ENCODE measurements around the gene TMEM45A. TPM values are rescaled to one million over a fixed set of nuclear protein-coding genes. Genes with fewer than 3 reads are reported as not detected.
"Not testable (repeated sequence)": the region's sequence is repeated elsewhere in the genome, so short reads cannot be mapped to it uniquely, and the experiment has no call there.

Gene TMEM45A
- total RNA-seq, 1 donor from 2014 or later = 3.2 TPM

DNA sequence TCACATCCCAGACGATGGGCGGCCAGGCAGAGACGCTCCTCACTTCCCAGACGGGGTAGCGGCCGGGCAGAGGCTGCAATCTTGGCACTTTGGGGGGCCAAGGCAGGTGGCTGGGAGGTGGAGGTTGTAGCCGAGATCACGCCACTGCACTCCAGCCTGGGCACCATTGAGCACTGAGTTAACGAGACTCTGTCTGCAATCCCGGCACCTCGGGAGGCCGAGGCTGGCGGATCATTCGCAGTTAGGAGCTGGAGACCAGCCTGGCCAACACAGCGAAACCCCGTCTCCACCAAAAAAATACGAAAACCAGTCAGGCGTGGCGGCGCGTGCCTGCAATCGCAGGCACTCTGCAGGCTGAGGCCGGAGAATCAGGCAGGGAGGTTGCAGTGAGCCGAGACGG is 13.9 kb upstream of the TMEM45A start:
- intact Hi-C loops (cut with micrococcal nuclease); DNase-seq; ATAC-seq: not testable (repeated sequence)

DNA sequence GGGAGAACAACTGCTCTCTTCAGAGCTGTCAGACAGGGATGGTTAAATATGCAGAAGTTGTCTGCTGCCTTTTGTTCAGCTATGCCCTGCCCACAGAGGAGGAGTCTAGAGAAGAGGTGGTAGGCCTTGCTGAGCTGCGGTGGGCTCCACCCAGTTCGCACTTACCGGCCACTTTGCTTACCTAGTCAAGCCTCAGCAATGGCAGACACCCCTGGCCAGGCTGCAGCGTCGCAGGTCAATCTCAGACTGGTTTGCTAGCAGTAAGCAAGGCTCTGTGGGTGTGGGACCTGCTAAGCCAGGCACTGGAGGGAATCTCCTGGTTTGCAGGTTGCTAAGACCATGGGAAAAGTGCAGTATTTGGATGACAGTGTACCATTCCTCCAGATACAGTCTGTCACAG is 12.3 kb upstream of the TMEM45A start:
- ATAC-seq (no peak), DNase-seq (no peak)
- intact Hi-C loops (cut with micrococcal nuclease) = no loop called here

GRCh38 chr3:100482176-100482575 is 10.2 kb upstream of the TMEM45A start:
- no peak for ATAC-seq
- DNase-seq = no peak
- intact Hi-C loops (cut with micrococcal nuclease) = no loop called here

GRCh38 chr3:100483529-100483928 is 8.9 kb upstream of the TMEM45A start:
- ATAC-seq (no peak), DNase-seq (no peak)
- intact Hi-C loops (cut with micrococcal nuclease) = no loop called here

DNA sequence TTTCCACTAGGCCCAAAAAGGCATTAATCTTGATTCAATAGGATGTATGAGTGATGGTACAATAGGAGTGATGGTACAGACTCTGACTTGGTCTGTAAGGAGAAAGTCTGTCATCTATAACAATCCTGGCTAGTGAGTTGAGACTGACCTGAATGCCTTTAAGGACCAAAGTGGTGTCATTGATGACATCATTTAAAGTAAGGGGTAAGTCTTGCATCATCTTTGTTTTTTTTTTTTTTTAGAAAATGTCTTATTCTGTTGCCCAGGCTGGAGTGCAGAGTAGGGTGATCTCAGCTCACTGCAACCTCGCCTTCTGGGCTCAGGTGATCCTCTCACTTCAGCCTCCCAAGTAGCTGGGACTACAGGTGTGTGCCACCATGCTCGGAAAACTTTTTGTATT is 5.6 kb upstream of the TMEM45A start:
- no peak for ATAC-seq
- intact Hi-C loops (cut with micrococcal nuclease) = no loop called here
- DNase-seq = no peak

- ATAC-seq (no peak), DNase-seq (no peak)
- intact Hi-C loops (cut with micrococcal nuclease) = no loop called here
These were observed 3.3 kb upstream of the TMEM45A start for GRCh38 chr3:100489118-100489517.

- no peak for ATAC-seq
- no peak for DNase-seq
- intact Hi-C loops (cut with micrococcal nuclease) = no loop called here
These were observed 4.4 kb downstream of the TMEM45A start for GRCh38 chr3:100496711-100497261.

- DNase-seq (no peak), ATAC-seq (no peak)
- intact Hi-C loops (cut with micrococcal nuclease) = no loop called here
These were observed 7.2 kb downstream of the TMEM45A start for GRCh38 chr3:100499651-100500050.

- ATAC-seq (no peak), DNase-seq (no peak)
- intact Hi-C loops (cut with micrococcal nuclease) = no loop called here
These were observed 8.0 kb downstream of the TMEM45A start for GRCh38 chr3:100500320-100500880.

- intact Hi-C loops (cut with micrococcal nuclease) = no loop called here
- ATAC-seq = no peak
- no peak for DNase-seq
These were observed 11.0 kb downstream of the TMEM45A start for GRCh38 chr3:100503448-100503847.

- ATAC-seq (no peak), DNase-seq (no peak)
- intact Hi-C loops (cut with micrococcal nuclease) = no loop called here
These were observed 13.9 kb downstream of the TMEM45A start for GRCh38 chr3:100506355-100506754.

- ATAC-seq; intact Hi-C loops (cut with micrococcal nuclease); DNase-seq: not testable (repeated sequence)
These were observed 17.4 kb downstream of the TMEM45A start for GRCh38 chr3:100509818-100510217.

- ATAC-seq (no peak), DNase-seq (no peak)
- intact Hi-C loops (cut with micrococcal nuclease) = no loop called here
These were observed 23.8 kb downstream of the TMEM45A start for GRCh38 chr3:100516232-100516631.

DNA sequence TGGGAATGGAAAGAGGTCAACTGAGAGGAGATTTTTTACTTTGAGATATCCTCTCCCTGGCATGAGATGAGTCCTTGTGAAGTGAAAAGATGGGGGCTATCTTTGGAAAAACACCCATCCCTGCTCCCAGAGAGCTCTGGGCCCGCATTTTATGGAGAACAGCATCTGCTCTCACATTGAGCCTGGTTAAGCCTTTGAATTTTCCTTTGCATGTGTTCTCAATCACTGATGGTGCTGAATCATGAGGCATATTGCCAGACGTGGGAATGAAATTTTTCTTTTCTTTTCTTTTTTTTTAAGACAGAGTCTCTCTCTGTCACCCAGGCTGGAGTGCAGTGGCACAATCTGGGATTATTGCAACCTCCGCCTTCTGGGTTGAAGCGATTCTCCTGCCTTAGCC is 24.4 kb downstream of the TMEM45A start:
- DNase-seq (no peak), ATAC-seq (no peak)
- intact Hi-C loops (cut with micrococcal nuclease) = no loop called here

GRCh38 chr3:100517276-100517675 is 24.9 kb downstream of the TMEM45A start:
- DNase-seq = no peak
- ATAC-seq = no peak
- intact Hi-C loops (cut with micrococcal nuclease) = no loop called here

DNA sequence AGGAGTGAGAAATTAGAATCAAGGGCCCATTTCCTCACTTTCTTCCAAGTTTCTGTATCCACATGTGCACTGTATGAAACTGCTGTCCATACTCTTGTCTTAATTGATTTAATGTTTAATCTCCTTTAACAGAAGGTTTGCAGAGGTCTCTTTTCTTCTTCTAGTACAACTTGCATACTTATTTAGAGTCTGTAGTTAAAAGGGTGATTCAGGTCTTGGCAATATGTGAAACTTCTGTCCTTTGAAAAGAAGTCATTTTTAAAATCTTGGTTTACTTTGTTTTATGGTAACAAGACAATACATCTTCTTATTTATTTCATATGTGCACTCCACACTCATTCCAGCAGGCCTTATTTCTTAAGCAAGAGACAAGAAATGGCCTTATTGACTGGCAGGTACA is 25.8 kb downstream of the TMEM45A start:
- DNase-seq (no peak), ATAC-seq (no peak)
- intact Hi-C loops (cut with micrococcal nuclease) = no loop called here

DNA sequence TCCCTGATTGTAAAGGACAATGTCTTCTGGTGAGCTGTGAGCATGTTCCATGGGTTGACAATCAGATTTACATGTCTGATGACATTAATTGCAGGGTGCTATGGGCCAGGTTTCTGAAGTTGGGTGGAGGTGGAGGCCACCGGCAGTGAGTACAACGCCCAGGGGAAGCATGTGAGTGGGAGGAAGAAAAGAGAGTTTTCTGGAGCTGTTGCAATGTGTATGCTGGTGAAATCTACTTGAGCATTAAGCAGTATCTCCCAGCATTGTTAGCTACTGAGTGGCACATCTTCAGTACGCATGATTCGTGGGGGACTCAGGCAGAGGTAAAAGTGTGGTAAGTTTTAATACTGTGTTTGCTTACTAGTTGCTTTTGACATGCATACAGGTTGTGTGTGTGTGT is 26.6 kb downstream of the TMEM45A start:
- intact Hi-C loops (cut with micrococcal nuclease) = no loop called here
- DNase-seq = no peak
- no peak for ATAC-seq

DNA sequence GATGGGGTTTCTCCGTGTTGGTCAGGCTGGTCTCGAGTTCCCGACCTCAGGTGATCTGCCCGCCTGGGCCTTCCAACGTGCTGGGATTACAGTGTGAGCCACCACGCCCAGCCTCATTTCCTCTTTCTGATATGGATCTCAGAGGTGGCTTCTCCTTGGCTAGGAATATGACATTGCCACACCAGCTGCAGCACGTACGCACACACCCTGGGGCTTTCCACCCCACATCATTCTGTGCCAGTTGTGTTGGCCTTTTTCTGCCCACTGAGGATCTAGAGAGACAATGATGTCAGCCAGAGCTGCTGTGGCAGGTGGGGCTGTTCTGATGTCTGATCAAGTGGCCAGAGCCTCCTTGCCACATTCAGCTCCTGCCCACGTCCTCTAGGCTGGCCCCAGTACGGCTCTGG is 29.0 kb downstream of the TMEM45A start:
- ATAC-seq = no peak
- no peak for DNase-seq
- intact Hi-C loops (cut with micrococcal nuclease) = no loop called here

GRCh38 chr3:100522125-100522524 is 29.7 kb downstream of the TMEM45A start:
- no peak for DNase-seq
- intact Hi-C loops (cut with micrococcal nuclease) = no loop called here
- ATAC-seq = no peak

- DNase-seq = no peak
- intact Hi-C loops (cut with micrococcal nuclease) = no loop called here
- ATAC-seq = no peak
These were observed 30.8 kb downstream of the TMEM45A start for GRCh38 chr3:100523050-100523760.

All from left ventricle myocardium superior (tissue), 1 donor.